Natural killer cell (primary cell): ENCODE results near the gene MEGF6. TPM values are rescaled to one million over a fixed set of nuclear protein-coding genes. Genes with fewer than 3 reads are reported as not detected.

Experiments
- ATAC-seq, 3 donors: fragments of 150-1000 bp in 2 of 3; fragments of 200-7000 bp in 1 of 3; cut with Tn5 transposase; 1 replicate in 1 of 3; 2 replicates in 2 of 3; pipeline ENCODE4 v1.10.0; 2021; ENCODE audit warnings: mild to moderate bottlenecking in 2 of 3, moderate library complexity in 2 of 3
- DNase-seq, 2 donors: peaks; one replicate each; pipeline versions ENCODE4 v3.0.0 to v3.0.0-alpha.2; 2013 to 2021; ENCODE audit warnings: mixed read lengths in 1 of 2
- H3K27ac ChIP-seq: one replicate; pipeline ENCODE4 v1.5.1; 2013; ENCODE audit warnings: mild to moderate bottlenecking, low read length
- H3K27me3 ChIP-seq: one replicate; pipeline ENCODE4 v1.6.1; 2013; ENCODE audit warnings: low read length; ENCODE audit not compliant: control insufficient read depth, insufficient read depth
- H3K36me3 ChIP-seq: one replicate; pipeline ENCODE4 v1.6.1; 2013; ENCODE audit warnings: low read length; ENCODE audit not compliant: control insufficient read depth, insufficient read depth
- H3K4me1 ChIP-seq: one replicate; pipeline ENCODE4 v1.6.1; 2013; ENCODE audit warnings: low read length; ENCODE audit not compliant: control insufficient read depth, insufficient read depth
- H3K4me3 ChIP-seq: one replicate; pipeline ENCODE4 v1.5.1; 2013; ENCODE audit warnings: low read length
- H3K9me3 ChIP-seq: one replicate; pipeline ENCODE4 v1.6.1; 2013; ENCODE audit warnings: low read length; ENCODE audit not compliant: control insufficient read depth, insufficient read depth
- H3K27ac Mint-ChIP-seq, 2 donors: one replicate each; pipeline ENCODE4 v1.8.0; 2022; ENCODE audit warnings: mild to moderate bottlenecking in 2 of 2, mixed read lengths in 2 of 2, moderate library complexity in 1 of 2
- H3K27me3 Mint-ChIP-seq, 2 donors: one replicate each; pipeline ENCODE4 v1.8.0; 2022; ENCODE audit warnings: low read depth in 2 of 2, mixed read lengths in 2 of 2
- H3K36me3 Mint-ChIP-seq: one replicate; pipeline ENCODE4 v1.8.0; 2022; ENCODE audit warnings: mixed read lengths
- H3K4me1 Mint-ChIP-seq, 2 donors: one replicate each; pipeline ENCODE4 v1.8.0; 2022; ENCODE audit warnings: mixed read lengths in 2 of 2
- H3K4me3 Mint-ChIP-seq: one replicate; pipeline ENCODE4 v1.8.0; 2022; ENCODE audit warnings: mild to moderate bottlenecking, moderate library complexity, mixed read lengths
- H3K9me3 Mint-ChIP-seq, 2 donors: one replicate each; pipeline ENCODE4 v1.8.0; 2022; ENCODE audit warnings: mixed read lengths in 2 of 2
- CTCF ChIP-seq: fragments of 200-600 bp; IDR thresholded peaks from one replicate; pipeline ENCODE4 v1.8.0; 2022; ENCODE audit warnings: antibody characterized with exemption
- WGBS: methylation state at CpG from one replicate; pipeline ENCODE4 v1.1.7; 2013; ENCODE audit warnings: missing lambda C conversion rate; ENCODE audit not compliant: insufficient coverage; 5-methylcytosine and 5-hydroxymethylcytosine counted together
- intact Hi-C: fragments of 100-400 bp; cut with micrococcal nuclease; formaldehyde crosslinking; loops from one replicate; pipeline ENCODE4 v1.14.2; 2022
- total RNA-seq, 4 donors: library from RNA; stranded (reverse); fragments of 120-200 nt in 1 of 4; gene quantifications; one replicate each; pipeline versions ENCODE4 v1.2.3 to v1.2.4, GENCODE V29; 2013 to 2022

Gene MEGF6
- total RNA-seq, 3 donors from 2014 or later (not counting 1 experiment from before 2014, with no cell fraction given), result 3.1 to 15.6 (median 5.1) TPM

GRCh38 chr1:3457910-3458883 is 153.1 kb downstream of the MEGF6 start:
- intact Hi-C loops, result no loop called here
- no peaks in the 10 kb centered on the region for H3K9me3 ChIP-seq

GRCh38 chr1:3456964-3457909 is 154.1 kb downstream of the MEGF6 start:
- no peak overlapping the region for H3K4me3 ChIP-seq
- Mint-ChIP-seq H3K9me3 (no peaks in the 10 kb centered on the region), H3K4me1 (no peaks in the 10 kb centered on the region), H3K36me3 (no peaks in the 10 kb centered on the region), H3K27ac (no peak overlapping the region), H3K4me3 (no peak overlapping the region), H3K27me3 (peaks cover 0 to 2% of the 10 kb centered on the region in 2 donors)
- DNase-seq, result no peak
- H3K9me3 ChIP-seq, result no peaks in the 10 kb centered on the region
- no peak for ATAC-seq
- H3K4me1 ChIP-seq, result peaks cover 21% of the 10 kb centered on the region
- H3K27ac ChIP-seq, result no peak overlapping the region
- intact Hi-C loops, result no loop called here
- TF ChIP-seq CTCF, result no peak
- H3K27me3 ChIP-seq, result peaks cover 16% of the 10 kb centered on the region
- H3K36me3 ChIP-seq, result no peaks in the 10 kb centered on the region
- 87% methylated on average over 29 of the region's 29 CpGs for WGBS

More at GRCh38 chr1:3457910-3458883, 153.1 kb downstream of the MEGF6 start:
- H3K36me3 Mint-ChIP-seq, result no peaks in the 10 kb centered on the region
- no peak for TF ChIP-seq CTCF
- Histone ChIP-seq H3K36me3 (no peaks in the 10 kb centered on the region), H3K27me3 (peaks cover 10% of the 10 kb centered on the region), H3K4me1 (peaks cover 15% of the 10 kb centered on the region), H3K4me3 (no peak overlapping the region), H3K27ac (no peak overlapping the region)
- no peak overlapping the region for H3K27ac Mint-ChIP-seq
- 46% methylated on average over 16 of the region's 18 CpGs for WGBS
- ATAC-seq (no peak), DNase-seq (no peak)
- H3K27me3 Mint-ChIP-seq, result peaks cover 0 to 1% of the 10 kb centered on the region in 2 donors
- no peaks in the 10 kb centered on the region for H3K4me1 Mint-ChIP-seq
- H3K9me3 Mint-ChIP-seq, result no peaks in the 10 kb centered on the region
- H3K4me3 Mint-ChIP-seq, result no peak overlapping the region

- Histone ChIP-seq H3K9me3 (no peaks in the 10 kb centered on the region), H3K27ac (no peak overlapping the region), H3K4me1 (peaks cover 21% of the 10 kb centered on the region), H3K4me3 (no peak overlapping the region), H3K36me3 (no peaks in the 10 kb centered on the region), H3K27me3 (peaks cover 16% of the 10 kb centered on the region)
- Mint-ChIP-seq H3K27me3 (peaks cover 1 to 2% of the 10 kb centered on the region in 2 donors), H3K27ac (no peak overlapping the region), H3K9me3 (no peaks in the 10 kb centered on the region), H3K36me3 (no peaks in the 10 kb centered on the region), H3K4me3 (no peak overlapping the region), H3K4me1 (no peaks in the 10 kb centered on the region)
- no peak for TF ChIP-seq CTCF
- ATAC-seq (no peak), DNase-seq (no peak)
- WGBS, result 92% methylated on average over 12 of the region's 12 CpGs
- intact Hi-C loops, result no loop called here
These were observed 154.8 kb downstream of the MEGF6 start for GRCh38 chr1:3456449-3456963.
